Activated CD8-positive, alpha-beta memory T cell treated with anti-CD3 and anti-CD28 coated beads, Interleukin-2, amount 50 U/mL, for 1 hour (primary cell): ENCODE data around the gene ADCYAP1R1.
"Not testable (repeated sequence)": the region's sequence is repeated elsewhere in the genome, so short reads cannot be mapped to it uniquely, and the experiment has no call there.

Experiments used
- DNase-seq: peaks from one replicate; pipeline ENCODE4 v3.0.0-alpha.2; 2020; ENCODE audit errors: extremely low read depth

ADCYAP1R1 gene

DNA sequence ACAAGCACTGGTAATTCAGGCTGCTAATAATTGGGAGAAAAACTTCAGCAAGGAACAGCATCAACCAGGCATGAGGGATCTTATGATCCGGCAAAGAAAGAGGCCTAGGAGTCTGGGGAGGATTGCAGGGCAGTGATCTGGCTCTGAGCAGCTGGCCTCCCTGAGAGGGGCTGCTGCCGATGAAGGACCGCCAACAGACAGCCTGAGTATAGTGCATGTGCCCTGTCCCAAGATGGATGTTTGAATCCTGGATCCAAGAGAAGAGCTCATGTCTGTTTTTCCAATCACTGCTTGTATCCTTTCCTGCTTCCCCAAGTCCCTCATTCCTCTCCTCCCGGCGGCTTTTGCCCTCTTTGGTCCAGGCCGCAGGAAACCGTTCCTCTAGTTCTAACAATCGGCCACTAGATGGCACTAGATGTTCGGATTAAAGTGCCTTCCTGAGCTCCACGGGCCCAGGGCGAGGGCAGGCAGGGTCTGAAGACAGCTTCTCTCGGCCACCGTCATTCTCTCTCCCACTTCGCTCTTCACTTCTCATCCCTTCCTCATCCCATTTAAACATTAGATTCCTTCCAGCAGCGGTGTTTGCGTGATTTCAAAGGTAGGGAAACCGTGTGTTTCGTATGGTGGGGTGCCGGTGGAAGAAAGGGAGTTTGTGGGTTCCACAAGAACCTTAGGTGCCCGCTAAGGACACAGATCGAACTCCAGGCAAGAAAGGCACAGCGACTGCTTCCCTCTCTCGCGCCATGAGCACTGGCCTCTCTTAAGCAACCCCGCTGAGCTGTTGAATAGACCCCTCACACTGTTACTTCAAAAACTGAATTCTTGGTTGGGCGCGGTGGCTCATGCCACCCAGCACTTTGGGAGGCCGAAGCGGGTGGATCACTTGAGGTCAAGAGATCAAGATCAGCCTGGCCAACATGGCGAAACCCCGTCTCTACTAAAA is 82.4 kb downstream of the ADCYAP1R1 start:
- peak; percentile 4 for DNase-seq

DNA sequence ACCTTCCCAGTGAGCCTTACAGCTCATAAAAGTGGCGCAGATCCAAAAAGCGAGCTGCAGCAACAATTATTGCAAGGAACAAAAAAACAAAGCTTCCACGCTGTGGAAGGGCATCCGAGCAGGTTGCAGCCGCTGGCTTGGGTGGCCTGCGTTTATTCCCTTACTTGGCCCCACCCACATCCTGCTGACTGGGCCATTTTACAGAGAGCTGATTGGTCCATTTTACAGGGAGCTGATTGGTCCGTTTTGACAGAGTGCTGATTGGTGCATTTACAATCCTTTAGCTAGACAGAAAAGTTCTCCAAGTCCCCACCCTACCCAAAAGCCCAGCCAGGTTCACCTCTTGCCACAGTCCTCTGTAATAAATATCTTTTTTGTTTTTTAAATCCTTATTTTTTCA is 85.1 kb downstream of the ADCYAP1R1 start:
- no peak for DNase-seq

DNA sequence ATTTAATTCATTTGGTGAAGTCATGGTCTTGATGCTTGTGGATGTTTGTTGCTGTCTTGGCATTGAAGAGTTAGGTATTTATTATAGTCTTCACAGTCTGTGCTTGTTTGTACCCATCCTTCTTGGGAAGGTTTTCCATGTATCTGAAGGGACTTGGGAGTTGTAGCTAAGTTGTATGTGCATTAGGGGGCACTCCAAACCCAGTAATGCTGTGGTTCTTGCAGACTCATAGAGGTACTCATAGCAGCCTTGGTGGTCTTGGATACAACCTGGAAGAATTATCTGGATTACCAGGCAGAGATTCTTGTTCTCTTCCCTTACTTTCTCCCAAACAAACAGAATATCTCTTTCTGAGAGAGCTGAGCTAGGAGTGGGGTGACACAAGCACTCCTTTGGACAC is 93.2 kb downstream of the ADCYAP1R1 start:
- DNase-seq, result no peak

DNA sequence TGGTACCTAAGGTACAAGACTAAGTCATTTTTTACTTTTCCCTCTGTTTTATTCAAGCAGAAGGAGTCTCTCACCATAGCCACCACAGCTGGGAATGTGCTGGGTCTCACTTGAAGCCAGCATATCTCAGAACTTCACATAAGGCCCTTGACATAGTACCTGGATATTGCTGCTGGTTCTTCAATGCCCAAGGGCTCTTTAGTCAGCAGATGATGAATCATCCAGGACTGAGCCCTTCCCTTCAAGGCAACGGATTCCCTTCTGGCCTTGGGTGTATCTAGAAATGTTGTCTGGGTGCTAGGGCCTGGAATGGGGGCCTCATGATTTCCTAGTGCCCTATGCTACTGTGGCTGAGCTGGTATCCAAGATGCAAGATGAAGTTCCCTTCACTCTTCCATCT is 93.9 kb downstream of the ADCYAP1R1 start:
- DNase-seq, result no peak

DNA sequence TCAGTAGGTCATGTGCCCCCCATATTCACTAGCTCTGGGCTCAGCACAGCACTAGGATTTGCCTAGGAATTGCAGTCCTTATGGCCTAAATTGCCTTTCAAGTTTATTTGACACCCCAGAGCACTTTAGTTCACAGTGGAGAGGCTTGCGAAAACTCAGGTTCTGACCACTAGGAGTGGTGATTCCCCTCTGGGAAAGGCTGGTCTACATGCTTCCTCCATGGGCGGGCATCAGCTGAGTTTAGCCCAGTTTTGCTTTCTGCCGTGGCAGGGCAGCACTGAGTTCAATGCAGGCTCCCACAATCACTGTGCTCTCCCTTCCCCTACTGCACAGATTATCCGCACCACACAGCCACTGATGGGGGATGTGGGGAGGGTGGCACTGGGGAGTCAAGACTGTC is 94.4 kb downstream of the ADCYAP1R1 start:
- DNase-seq, result no peak

DNA sequence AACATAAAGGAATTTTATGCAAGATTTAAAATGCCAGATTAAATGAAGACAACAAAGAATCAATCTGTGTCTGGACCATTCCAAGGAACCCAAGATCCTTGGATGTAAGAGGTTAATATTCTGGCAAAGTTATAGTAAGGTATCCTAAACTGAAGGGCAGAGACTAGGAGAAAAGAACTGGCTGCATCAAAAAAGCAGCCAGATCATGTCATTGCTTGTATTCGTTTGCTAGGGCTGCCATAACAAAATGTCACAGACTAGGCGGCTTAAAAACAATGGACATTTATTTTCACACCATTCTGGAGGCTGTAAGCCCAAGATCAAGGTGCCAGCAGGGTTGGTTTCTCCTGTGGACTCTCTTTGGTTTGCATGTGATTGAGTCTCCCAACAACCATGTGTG is 99.7 kb downstream of the ADCYAP1R1 start:
- DNase-seq, result no peak

DNA sequence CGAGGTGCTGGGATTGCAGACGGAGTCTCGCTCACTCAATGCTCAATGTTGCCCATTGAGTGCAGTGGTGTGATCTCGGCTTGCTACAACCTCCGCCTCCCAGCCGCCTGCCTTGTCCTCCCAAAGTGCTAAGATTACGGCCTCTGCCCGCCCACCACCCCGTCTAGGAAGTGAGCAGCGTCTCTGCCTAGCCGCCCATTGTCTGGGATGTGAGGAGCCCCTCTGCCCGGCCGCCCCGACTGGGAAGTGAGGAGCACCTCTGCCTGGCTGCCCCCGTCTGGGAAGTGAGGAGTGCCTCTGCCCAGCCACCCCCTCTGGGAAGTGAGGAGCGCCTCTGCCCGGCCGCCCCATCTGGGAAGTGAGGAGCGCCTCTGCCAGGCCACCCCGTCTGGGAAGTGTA is 101.2 kb downstream of the ADCYAP1R1 start:
- not testable (repeated sequence) for DNase-seq

DNA sequence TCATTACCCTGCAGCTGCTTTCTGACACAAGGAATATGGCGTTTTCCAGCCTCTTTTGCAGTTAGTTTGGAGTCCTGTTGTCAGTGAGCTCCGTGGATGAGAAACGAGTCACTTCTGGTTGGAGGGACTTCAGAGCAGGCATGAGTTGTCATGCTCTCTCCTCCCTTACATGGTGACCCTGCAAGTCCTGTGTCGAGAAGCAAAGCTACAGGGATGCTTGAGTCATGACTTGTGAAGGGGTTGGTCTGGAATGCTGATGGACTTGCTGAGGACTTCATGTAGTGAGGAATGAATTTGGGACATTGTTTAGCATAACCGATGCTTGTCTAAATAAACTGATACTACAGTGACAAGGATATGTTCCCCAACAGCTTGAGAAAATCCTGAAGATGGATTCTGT is 108.8 kb downstream of the ADCYAP1R1 start:
- DNase-seq, result no peak
